Keratinocyte (primary cell): Measurements from ENCODE around the gene CFAP77.

Experiments used
- CTCF ChIP-seq, 3 experiments: IDR thresholded peaks in 1 of 3; conservative IDR thresholded peaks in 1 of 3; optimal IDR thresholded peaks in 1 of 3; 2 replicates in 2 of 3; 3 replicates in 1 of 3; pipeline versions ENCODE3 to v1.5.1; 2011; ENCODE audit warnings: low read length in 3 of 3, mild to moderate bottlenecking in 3 of 3, moderate library complexity in 2 of 3, control low read depth in 1 of 3, inconsistent platforms in 1 of 3; ENCODE audit not compliant: insufficient read depth in 2 of 3; ENCODE audit errors: extremely low read depth in 1 of 3
- EZH2 ChIP-seq: IDR thresholded peaks from one replicate; pipeline ENCODE4 v1.6.1; 2012; ENCODE audit warnings: inconsistent platforms, mild to moderate bottlenecking, low read length, moderate library complexity

GRCh38 chr9:132406554-132407122 lies 3.4 kb upstream of the CFAP77 start, which contains the start of gene TTF1:
- TF ChIP-seq CTCF (optimal IDR thresholded peaks at IDR 0.05 in 1 of 3, IDR thresholded peaks at IDR 0.05 in 1 of 3, conservative IDR thresholded peaks at IDR 0.05 in 1 of 3; ENCODE audit: extremely low read depth in 1 of 3, insufficient read depth in 2 of 3, low read length in 3 of 3) (no peak), EZH2 (no peak)
